Smooth muscle cell of the brain vasculature (primary cell): ENCODE results near the gene KRT6B.
"Not testable (repeated sequence)": the region's sequence is repeated elsewhere in the genome, so short reads cannot be mapped to it uniquely, and the experiment has no call there.

ENCODE experiments used
- DNase-seq: peaks from one replicate; pipeline ENCODE4 v3.0.0-alpha.2; 2012; ENCODE audit warnings: low read depth, low spot score

Gene KRT6B

GRCh38 chr12:52413202-52413601 lies 38.7 kb downstream of the KRT6B start:
- DNase-seq = no peak

- DNase-seq = no peak
Measured at GRCh38 chr12:52411815-52412214, 40.1 kb downstream of the KRT6B start.

- not testable (repeated sequence) for DNase-seq
Measured at GRCh38 chr12:52410589-52411248, 41.2 kb downstream of the KRT6B start.

GRCh38 chr12:52407918-52408317 lies 44.0 kb downstream of the KRT6B start:
- no peak for DNase-seq

GRCh38 chr12:52405922-52406385 lies 46.0 kb downstream of the KRT6B start, which contains the start of gene KRT82:
Gene KRT82 (minus strand): TSS chr12:52406335. CDS start chr12:52406277, 58 bp downstream.
- no peak for DNase-seq

DNA sequence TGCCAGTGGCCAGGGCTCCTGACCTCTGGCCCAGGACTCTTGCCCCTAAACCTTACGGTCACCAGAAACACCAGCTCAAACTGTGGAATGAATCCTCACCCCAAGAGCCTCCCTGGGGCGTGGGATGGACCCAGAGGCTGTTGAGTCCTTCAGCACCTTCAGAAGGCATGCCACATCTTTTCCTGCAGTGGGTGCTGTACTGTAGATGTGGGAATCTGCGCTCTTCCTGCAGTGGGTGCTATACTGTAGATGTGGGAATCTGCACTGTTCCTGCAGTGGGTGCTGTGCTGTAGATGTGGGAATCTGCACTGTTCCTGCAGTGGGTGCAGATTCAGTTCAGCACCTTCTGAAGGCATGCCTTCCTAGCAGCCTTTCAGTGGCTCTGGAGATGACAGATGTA lies 47.0 kb downstream of the KRT6B start:
- no peak for DNase-seq

DNA sequence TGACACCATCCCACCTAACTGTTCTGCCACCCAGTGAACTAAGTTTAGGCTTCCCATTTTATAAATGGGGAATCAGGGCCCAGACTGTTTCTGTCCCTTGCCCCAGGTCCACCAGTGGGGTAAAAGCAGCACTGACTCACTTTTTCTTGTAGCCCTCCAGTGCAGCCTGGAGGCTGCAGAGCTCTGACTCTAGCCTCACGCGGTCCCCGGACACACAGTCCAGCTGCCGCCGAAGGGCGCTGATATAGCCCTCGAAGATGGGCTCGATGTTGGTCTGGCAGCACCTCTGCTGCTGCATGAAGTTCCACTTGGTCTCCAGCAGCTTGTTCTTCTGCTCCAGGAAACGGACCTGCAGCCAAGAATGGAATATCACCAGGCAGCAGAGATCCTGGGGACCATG lies 48.4 kb downstream of the KRT6B start:
- no peak for DNase-seq

DNA sequence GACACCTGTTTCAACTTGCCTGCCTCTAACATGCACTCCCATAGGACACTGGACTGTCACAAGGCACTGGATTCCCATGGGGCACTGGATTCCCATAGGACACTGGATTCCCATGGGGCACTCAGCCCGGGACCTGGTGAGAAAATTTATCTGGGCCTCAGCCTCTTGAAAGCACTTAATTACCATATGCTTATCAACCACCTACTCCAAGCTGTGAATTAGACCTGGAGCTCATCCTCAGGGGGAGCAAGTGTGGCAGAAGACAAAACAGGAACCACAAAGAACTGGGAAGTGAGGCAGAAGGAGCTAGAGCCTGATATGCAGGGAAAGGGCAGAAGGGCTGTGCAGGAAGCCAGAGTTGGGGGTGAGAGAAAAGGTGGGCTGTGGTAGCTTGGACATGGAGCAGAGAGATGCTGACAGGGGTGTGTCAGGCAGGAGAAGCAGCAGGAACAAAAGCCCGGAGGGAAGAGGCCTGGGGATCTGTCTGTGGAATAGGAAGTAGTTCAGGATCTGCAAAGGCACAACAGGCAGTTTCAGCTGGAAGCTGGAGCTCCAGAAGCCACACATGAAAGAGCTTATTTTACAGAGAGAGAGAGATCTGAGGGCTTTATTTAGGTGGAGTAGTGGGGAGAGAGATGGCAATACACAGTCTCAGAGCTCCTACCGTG lies 48.9 kb downstream of the KRT6B start:
- no peak for DNase-seq

DNA sequence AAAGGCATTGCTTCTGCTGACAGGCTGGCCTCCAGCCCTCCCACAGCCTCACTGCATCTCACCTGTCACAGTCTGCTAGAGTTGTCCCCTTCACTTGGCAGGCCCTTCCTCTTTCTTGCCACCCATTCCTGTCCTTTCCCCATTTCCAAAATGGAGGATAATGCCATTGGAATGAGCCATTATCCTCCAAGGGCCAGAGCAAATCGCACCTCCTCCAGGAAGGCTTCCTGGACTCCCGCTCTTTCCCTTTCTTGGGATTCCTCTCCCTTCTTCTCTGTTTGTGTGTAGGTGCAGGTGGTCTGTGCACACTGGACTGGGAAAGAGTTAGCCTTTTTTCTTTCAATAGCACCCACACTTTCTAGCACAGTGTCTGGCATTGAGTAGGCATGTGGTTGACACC lies 49.6 kb downstream of the KRT6B start:
- no peak for DNase-seq

DNA sequence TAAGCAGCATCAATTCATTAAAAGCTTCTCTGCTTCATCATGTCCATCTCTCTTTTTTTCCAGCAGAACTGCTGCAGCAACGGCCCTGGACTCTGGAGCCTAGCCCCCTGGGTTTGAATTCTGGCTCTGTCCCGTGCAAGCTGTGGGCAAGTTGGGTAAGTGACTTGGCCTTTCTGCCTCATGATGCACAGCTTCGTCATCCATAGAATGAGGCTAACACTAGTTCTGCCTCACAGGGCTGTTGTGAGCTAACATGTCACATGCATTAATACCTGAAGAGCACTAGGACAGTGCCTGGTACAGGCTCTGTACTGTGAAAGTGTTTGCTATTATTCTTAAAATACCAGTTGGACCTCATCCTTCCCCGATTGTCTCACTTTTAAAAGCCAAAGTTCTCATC lies 50.0 kb downstream of the KRT6B start:
- DNase-seq = no peak

- DNase-seq = no peak
Measured at GRCh38 chr12:52401526-52401925, 50.4 kb downstream of the KRT6B start.

- no peak for DNase-seq
Measured at GRCh38 chr12:52400906-52401305, 51.0 kb downstream of the KRT6B start.

DNA sequence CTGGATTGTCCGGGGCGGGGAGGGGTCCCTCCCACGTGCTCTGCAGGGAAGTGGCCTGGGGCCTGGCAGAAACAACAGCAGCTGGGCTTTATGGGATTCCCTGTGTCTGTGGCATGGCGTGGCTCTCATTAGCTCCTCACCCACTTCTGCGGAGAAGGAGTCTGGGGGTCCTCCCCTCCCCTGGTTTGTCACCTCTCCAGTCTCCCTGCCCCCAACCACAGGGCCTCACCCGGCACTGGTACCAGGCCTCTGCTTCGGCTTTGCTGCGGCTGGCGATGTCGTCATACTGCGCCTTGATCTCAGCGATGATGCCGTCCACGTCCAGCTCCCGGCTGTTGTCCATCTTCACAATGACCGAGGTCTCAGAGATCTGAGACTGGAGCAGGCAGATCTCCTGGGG lies 52.2 kb downstream of the KRT6B start:
- no peak for DNase-seq

DNA sequence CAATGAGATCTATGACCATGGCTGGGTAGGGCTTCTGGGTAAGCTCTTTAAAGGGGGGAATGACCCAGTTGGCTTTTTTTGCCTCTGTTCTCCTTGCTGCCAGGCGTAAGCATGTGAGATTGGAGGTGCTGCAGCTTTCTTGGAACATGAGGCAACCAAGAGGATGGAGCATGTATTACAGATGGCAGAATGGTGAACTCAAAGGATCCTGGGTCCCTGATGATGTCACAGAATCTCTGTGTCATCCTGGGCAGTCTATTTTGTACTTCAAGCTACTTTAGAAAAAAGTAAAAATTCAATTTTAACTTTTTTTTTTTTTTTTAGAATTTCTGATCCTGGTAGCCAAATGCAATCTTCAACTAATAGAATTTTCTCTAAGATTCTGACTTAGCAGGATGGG lies 53.8 kb downstream of the KRT6B start:
- DNase-seq = no peak

GRCh38 chr12:52396656-52397055 lies 55.3 kb downstream of the KRT6B start:
- DNase-seq = no peak
